ENCODE measurements around the gene ZBTB7C.
A peak's percentile ranks its signal among the peaks of the same experiment; 100 is the strongest.

The ZBTB7C gene

DNA sequence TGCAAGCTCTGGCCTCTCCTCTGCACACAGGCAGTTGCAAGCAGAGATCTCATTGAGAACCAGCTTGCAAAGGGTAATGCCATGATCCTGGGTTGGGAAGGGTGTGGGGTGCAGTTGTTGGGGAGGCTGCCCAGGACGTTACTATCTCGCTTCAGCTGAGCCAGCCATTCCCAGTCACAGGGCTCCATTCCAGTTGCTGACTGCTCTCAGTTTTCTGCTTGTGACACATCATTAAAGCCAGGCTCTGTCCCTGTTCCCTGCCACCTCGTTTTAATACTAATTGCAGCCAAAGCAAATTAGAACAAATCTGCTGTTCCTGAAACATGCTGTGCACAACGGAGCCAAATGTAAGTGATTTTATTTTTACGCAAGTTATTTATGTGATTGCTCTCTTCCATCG lies 416.2 kb downstream of the ZBTB7C start:
- H3K9me3 Mint-ChIP-seq: peaks cover 0 to 7% of the 10 kb centered on the region in 2 donors
- DNase-seq (no peak), ATAC-seq (replicated peaks) (no peak)
- peaks cover 3 to 8% of the 10 kb centered on the region in 2 donors for H3K4me1 Mint-ChIP-seq
- no peak overlapping the region for H3K4me3 Mint-ChIP-seq
- H3K27ac Mint-ChIP-seq: no peak overlapping the region
- H3K27me3 Mint-ChIP-seq: peaks cover 31 to 53% of the 10 kb centered on the region in 2 donors
- no peaks in the 10 kb centered on the region for H3K36me3 Mint-ChIP-seq

DNA sequence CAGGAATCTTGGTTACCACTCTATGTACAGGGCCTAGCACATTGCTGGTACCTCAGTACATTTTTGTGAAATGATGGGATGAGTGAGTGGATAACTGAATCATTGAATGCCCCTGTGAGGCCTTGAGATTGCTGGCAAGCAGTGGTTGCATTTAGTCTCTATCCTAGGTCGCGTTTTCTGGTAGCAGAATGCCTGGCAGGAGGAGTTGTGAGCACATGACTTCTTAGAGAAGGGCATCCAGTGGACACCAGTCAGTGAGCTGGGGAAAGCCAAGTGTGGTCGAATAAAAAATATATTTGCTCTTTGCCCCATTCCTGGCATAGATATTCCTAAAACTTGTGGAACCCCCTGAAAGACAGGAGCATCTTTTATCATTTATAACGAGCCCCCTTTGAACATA lies 416.9 kb downstream of the ZBTB7C start:
- DNase-seq (no peak), ATAC-seq (replicated peaks) (no peak)
- Mint-ChIP-seq H3K27me3 (peaks cover 31 to 53% of the 10 kb centered on the region in 2 donors), H3K27ac (no peak overlapping the region), H3K9me3 (peaks cover 0 to 4% of the 10 kb centered on the region in 2 donors), H3K36me3 (no peaks in the 10 kb centered on the region), H3K4me1 (peaks cover 4 to 10% of the 10 kb centered on the region in 2 donors), H3K4me3 (no peak overlapping the region)

DNA sequence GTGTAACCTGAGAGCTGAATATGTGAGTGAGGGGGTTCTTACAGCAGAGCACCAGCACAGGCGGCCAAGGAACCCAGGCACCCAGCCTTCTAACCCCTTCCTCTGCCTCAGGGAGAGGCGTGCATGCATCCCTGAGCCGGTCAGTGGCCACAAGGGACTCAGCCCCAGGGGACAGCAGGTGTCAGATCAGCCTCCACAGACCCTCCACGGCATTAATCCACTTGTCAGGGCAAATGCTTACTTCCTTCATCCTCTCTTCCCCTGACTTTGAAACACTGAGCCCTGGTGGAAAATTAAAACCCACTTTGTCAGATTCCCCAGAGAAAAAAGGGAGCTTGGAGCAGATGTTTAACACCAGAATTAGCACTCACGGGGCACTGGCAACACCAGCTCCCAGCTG lies 418.2 kb downstream of the ZBTB7C start:
- peaks cover 0 to 1% of the 10 kb centered on the region in 2 donors for H3K9me3 Mint-ChIP-seq
- DNase-seq (no peak), ATAC-seq (replicated peaks) (peak; percentile 33 to 39)
- peaks cover 31 to 53% of the 10 kb centered on the region in 2 donors for H3K27me3 Mint-ChIP-seq
- H3K4me1 Mint-ChIP-seq: peaks cover 11 to 20% of the 10 kb centered on the region in 2 donors
- no peak overlapping the region for H3K27ac Mint-ChIP-seq
- no peak overlapping the region for H3K4me3 Mint-ChIP-seq
- no peaks in the 10 kb centered on the region for H3K36me3 Mint-ChIP-seq

DNA sequence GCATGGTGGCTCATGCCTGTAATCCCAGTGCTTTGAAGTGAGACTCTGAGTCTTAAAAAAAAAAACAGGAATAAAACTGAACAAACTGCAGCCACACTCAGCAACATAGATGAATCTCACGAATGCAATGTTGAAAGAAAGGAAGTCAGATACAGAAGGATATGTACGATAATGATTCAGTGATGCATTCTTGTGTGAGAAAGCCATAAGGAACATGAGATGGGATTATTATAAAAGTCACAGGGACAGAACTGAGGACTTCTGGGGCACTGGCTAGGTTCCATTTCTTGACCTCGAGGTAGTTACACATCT lies 421.8 kb downstream of the ZBTB7C start:
- Mint-ChIP-seq H3K27me3 (peaks cover 35 to 53% of the 10 kb centered on the region in 2 donors), H3K4me3 (no peak overlapping the region), H3K9me3 (peaks cover 0 to 1% of the 10 kb centered on the region in 2 donors), H3K27ac (no peak overlapping the region), H3K36me3 (no peaks in the 10 kb centered on the region), H3K4me1 (peaks cover 11 to 24% of the 10 kb centered on the region in 2 donors)
- ATAC-seq (replicated peaks): no peak
- no peak for DNase-seq

DNA sequence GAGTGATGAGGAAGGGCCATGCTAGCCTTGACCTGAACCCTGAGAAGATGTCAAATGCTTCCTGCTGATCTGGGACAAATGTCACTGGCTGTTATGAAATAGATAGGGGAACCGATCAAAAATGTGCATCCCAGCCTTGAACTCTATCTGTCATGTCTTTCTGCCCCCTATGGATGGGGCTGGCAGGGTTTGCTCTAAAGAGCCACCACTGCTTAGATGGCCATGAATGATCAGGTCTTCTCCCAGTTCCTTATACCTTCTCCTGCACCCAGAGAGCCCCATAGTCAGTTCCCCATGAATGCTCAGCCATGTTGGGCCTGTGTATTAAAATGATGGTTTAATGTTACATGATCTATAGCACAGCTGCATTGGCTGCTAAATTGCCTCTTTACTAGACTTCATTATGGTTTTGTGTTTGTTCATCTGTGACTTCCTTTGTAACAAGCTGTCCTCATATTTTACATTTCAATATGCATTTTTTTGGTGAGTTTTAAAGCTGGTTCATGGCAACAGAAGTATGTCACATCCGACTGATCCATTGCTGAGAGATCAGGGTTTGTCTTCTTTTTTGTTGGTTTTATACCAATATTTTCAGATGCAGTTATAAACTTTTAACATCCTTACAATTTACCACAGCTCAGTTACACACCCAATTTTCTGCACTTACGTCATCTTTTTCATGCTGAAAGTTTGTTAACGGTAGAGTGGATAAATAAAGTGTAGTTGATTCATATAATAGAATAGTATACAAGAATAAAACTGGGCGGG lies 422.4 kb downstream of the ZBTB7C start:
- Mint-ChIP-seq H3K9me3 (peaks cover 0 to 3% of the 10 kb centered on the region in 2 donors), H3K36me3 (no peaks in the 10 kb centered on the region), H3K27ac (no peak overlapping the region), H3K4me1 (peaks cover 13 to 24% of the 10 kb centered on the region in 2 donors), H3K27me3 (peaks cover 35 to 52% of the 10 kb centered on the region in 2 donors), H3K4me3 (no peak overlapping the region)
- DNase-seq (no peak), ATAC-seq (replicated peaks) (peak; percentile 60 to 70)

DNA sequence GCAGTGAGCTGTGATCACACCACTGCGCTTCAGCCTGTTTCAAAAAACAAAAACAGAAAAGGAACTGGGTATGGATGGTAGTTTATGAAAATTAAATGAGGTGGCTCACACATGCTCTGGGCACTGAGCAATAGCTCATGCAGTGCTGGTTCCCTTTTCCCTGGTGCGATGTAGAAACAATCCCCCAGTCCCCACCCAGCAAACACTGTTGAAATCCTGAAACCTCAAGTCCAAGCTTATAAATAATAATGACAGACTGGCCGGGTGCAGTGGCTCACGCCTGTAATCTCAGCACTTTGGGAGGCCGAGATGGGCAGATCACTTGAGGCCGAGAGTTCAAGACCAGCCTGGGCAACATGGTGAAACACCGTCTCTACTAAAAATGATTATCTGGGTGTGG lies 423.3 kb downstream of the ZBTB7C start:
- H3K9me3 Mint-ChIP-seq: peaks cover 0 to 3% of the 10 kb centered on the region in 2 donors
- ATAC-seq (replicated peaks) (no peak), DNase-seq (no peak)
- H3K27ac Mint-ChIP-seq: no peak overlapping the region
- H3K27me3 Mint-ChIP-seq: peaks cover 27 to 43% of the 10 kb centered on the region in 2 donors
- H3K4me1 Mint-ChIP-seq: peaks cover 10 to 17% of the 10 kb centered on the region in 2 donors
- H3K4me3 Mint-ChIP-seq: no peak overlapping the region
- H3K36me3 Mint-ChIP-seq: no peaks in the 10 kb centered on the region

DNA sequence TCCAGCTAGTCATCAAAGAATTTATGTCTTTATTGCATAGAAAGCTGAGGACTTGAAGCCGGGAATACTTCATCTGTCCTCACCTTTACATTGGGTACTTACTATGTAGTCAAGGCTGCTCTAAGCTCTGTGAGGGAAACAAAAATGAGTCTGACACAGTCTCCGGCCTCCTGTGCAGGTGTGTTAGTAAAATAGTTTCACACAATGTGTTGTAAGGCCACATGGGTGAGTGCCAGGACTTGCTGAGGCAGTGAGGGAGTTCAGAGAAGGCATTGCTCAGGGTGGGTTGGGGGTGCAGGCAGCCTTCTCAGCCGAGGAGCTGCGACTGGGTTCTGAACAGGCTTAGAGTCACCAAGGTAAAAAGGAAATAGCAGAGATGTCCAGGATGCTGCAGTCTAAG lies 424.2 kb downstream of the ZBTB7C start:
- H3K27ac Mint-ChIP-seq: no peak overlapping the region
- H3K9me3 Mint-ChIP-seq: peaks cover 0 to 3% of the 10 kb centered on the region in 2 donors
- peaks cover 27 to 37% of the 10 kb centered on the region in 2 donors for H3K27me3 Mint-ChIP-seq
- no peaks in the 10 kb centered on the region for H3K36me3 Mint-ChIP-seq
- H3K4me1 Mint-ChIP-seq: peaks cover 10 to 17% of the 10 kb centered on the region in 2 donors
- no peak overlapping the region for H3K4me3 Mint-ChIP-seq
- ATAC-seq (replicated peaks) (no peak), DNase-seq (no peak)

DNA sequence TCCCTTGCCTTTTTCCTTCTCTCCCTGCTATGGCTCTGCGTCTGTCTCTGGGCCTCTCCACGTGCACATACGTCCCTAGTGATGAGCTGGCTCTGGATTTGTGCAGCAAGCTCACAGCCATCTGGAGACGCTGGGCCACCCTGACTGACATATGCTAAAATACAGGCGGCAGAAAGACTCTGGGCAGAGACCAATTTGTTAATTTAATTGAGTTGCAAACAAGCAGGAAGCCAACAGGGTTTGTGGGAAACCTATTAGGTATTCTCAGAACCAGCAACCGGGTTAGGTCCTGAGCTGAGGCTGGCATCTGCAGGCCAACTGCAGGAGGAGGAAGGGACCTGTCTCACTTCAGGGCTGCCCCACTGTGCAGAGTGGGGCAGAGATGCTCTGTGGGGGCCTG lies 425.2 kb downstream of the ZBTB7C start:
- H3K36me3 Mint-ChIP-seq: no peaks in the 10 kb centered on the region
- DNase-seq (no peak), ATAC-seq (replicated peaks) (no peak)
- H3K27me3 Mint-ChIP-seq: peaks cover 20 to 39% of the 10 kb centered on the region in 2 donors
- peaks cover 0 to 3% of the 10 kb centered on the region in 2 donors for H3K9me3 Mint-ChIP-seq
- no peak overlapping the region for H3K4me3 Mint-ChIP-seq
- peaks cover 10 to 17% of the 10 kb centered on the region in 2 donors for H3K4me1 Mint-ChIP-seq
- H3K27ac Mint-ChIP-seq: no peak overlapping the region

DNA sequence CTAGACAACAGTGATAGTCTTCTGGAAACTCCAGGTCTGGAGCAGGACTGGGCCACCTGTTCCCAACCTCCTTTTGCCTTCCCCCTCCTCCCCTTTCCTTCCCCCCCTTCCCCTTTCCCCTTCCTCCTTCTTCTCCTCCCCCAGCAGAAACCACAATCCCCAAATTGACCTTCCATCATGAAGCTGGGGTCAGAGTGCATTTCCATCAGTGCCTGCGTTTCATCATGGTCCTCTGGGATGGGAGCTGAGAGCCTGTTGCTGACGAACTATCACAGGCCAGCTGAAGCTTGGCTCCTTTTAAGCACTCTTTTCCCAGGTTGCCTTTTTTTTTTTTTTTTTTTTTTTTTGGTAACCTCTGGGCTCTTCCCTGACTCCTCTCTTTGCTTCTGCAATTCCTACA lies 426.1 kb downstream of the ZBTB7C start:
- ATAC-seq (replicated peaks) (no peak), DNase-seq (no peak)
- Mint-ChIP-seq H3K4me1 (peaks cover 10 to 17% of the 10 kb centered on the region in 2 donors), H3K4me3 (no peak overlapping the region), H3K27ac (no peak overlapping the region), H3K27me3 (peaks cover 22 to 36% of the 10 kb centered on the region in 2 donors), H3K9me3 (peaks cover 0 to 3% of the 10 kb centered on the region in 2 donors), H3K36me3 (no peaks in the 10 kb centered on the region)

DNA sequence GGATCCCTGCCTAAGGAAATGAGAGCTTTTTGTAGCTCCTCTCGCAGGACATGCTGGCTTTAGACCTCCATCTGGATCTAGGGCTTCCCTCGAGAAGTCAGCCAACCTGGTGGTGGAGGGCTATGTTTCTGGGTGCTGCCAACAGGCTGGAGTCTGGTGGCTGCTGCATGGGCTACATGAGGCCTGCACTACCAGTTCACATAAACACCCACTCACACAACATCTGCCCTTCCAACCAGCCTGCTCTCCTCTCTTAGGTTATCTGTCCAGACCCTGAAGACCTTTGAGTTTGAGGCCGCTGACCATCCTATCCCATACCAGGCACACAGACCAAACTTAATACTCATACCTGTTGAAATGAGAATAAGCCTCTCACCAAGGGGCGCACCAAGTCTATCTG lies 427.4 kb downstream of the ZBTB7C start:
- Mint-ChIP-seq H3K27me3 (peaks cover 24 to 37% of the 10 kb centered on the region in 2 donors), H3K9me3 (peaks cover 0 to 2% of the 10 kb centered on the region in 2 donors), H3K27ac (no peak overlapping the region)

DNA sequence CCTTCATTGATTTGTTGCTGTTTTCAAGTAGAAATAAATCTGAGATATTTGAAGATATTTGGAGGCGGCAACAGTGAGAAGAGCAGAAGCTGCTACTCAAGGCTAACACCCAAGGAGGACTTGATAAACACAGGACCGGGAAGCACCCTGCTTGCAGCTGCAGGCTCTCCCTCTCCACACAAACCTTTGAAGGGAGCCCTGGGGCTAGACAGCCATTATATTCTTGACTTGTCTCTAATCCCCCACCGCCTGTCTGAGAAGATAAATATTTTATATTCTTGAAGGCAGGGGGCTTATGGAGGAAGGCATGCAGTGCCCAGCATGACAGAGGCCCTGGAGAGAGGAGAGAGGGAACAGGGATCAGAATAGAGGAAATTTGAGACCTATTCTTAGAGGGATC lies 427.9 kb downstream of the ZBTB7C start:
- Mint-ChIP-seq H3K27ac (no peak overlapping the region), H3K9me3 (peaks cover 1 to 2% of the 10 kb centered on the region in 2 donors)
- DNase-seq: no peak

More for the DNA sequence above, 427.4 kb downstream of the ZBTB7C start:
- Mint-ChIP-seq H3K4me3 (no peak overlapping the region), H3K4me1 (peaks cover 5 to 10% of the 10 kb centered on the region in 2 donors), H3K36me3 (no peaks in the 10 kb centered on the region)
- ATAC-seq (replicated peaks) (no peak), DNase-seq (no peak)

DNA sequence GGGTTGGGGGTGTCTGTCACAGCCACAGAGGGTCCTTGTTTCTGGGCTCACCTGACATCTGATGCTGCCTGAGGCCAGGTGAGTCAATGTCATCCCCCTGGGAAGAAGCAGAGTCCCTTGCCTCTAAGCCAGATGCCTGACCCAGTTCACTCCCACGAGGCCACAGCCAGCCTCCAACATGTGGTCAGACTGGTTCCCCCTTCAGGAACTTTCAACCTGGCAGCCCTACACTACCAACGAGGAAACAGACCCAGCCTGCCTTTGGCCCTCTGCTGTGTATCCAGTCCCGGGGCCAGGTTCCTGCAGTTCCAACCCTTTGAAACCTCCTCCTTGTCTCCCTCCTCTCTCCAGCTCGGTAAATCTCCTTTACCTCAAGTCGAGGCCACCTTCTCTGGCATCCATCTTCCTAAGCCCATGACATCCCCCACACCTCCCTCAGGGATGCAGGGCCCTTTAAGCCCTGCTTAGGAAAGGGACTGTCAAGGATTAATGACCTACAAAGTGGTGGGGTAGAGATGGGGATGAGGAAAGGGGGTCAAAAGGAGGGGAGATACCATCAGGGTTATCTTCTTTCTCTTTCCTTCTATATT lies 429.5 kb downstream of the ZBTB7C start:
- Mint-ChIP-seq H3K36me3 (peaks cover 0 to 4% of the 10 kb centered on the region in 2 donors), H3K27ac (no peak overlapping the region), H3K9me3 (peaks cover 5 to 7% of the 10 kb centered on the region in 2 donors), H3K4me1 (peaks cover 11 to 16% of the 10 kb centered on the region in 2 donors), H3K27me3 (peaks cover 19 to 41% of the 10 kb centered on the region in 2 donors), H3K4me3 (no peak overlapping the region)
- ATAC-seq (replicated peaks): no peak
- no peak for DNase-seq

More for the DNA sequence above, 427.9 kb downstream of the ZBTB7C start:
- Mint-ChIP-seq H3K36me3 (peaks cover 0 to under 1% of the 10 kb centered on the region in 2 donors), H3K27me3 (peaks cover 24 to 42% of the 10 kb centered on the region in 2 donors), H3K4me3 (no peak overlapping the region), H3K4me1 (peaks cover 2 to 6% of the 10 kb centered on the region in 2 donors)
- ATAC-seq (replicated peaks): no peak

DNA sequence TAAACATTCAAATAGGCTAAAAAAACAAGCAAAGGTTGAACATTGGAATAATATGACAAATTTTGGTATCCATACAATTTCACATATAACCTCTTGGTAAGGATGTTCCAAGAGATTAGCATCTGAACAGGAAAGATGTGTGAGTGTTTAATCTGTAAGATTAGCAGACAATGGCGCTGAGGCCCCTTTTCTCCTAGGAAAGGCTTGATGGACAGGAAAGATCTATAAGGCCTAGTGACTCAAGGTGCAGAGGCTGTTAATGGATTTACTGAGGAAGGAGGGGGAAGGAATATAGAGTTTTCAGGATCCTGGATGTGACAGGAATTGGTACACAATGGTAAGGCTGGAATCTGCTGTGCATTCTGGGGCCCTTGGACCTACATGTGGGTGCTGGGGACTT lies 430.6 kb downstream of the ZBTB7C start:
- DNase-seq (no peak), ATAC-seq (replicated peaks) (no peak)
- H3K9me3 Mint-ChIP-seq: peaks cover 5 to 7% of the 10 kb centered on the region in 2 donors
- H3K4me1 Mint-ChIP-seq: peaks cover 11 to 16% of the 10 kb centered on the region in 2 donors
- no peak overlapping the region for H3K27ac Mint-ChIP-seq
- no peak overlapping the region for H3K4me3 Mint-ChIP-seq
- H3K27me3 Mint-ChIP-seq: peaks cover 23 to 45% of the 10 kb centered on the region in 2 donors
- peaks cover 0 to 4% of the 10 kb centered on the region in 2 donors for H3K36me3 Mint-ChIP-seq

DNA sequence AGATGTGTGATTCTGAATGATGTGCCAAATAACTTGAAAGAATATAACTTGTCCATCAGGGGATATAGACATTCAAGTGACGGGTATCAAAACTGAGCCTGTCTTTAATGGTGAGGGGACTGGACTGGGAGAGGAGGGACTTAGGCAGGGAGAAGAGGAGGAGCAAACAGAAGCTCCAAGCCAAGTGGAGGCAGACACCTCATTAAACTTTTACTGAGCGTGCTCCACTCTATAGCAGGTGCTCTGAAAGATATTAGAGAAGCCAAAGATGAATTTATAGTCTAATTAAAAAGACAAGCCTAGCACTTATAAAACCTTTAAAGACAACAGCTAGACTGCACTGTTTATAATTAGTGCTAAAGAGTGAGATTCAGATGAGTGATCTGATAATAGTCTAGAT lies 431.0 kb downstream of the ZBTB7C start:
- Mint-ChIP-seq H3K4me1 (peaks cover 11 to 16% of the 10 kb centered on the region in 2 donors), H3K4me3 (no peak overlapping the region), H3K36me3 (peaks cover 0 to 4% of the 10 kb centered on the region in 2 donors), H3K27ac (no peak overlapping the region), H3K9me3 (peaks cover 5 to 7% of the 10 kb centered on the region in 2 donors), H3K27me3 (peaks cover 24 to 45% of the 10 kb centered on the region in 2 donors)
- DNase-seq (no peak), ATAC-seq (replicated peaks) (no peak)

Measured in stimulated activated naive B cell treated with anti-CD40 and anti-IgM and Interleukin-4, amounts not matched to agents 10 μg/mL and 1 μg/mL and 100 μg/mL, for 72 hours (primary cell).